MG63 (cell line): Measurements from ENCODE around the gene NCK2. TPM values are rescaled to one million over a fixed set of nuclear protein-coding genes. Genes with fewer than 3 reads are reported as not detected.

Experiments
- DNase-seq: peaks from one replicate; pipeline ENCODE4 v3.0.0-alpha.2; 2020
- H3K27me3 ChIP-seq: fragments of 250-450 bp; sonication (Bioruptor Pico); 2 replicates; pipeline ENCODE4 v1.5.1; 2020; ENCODE audit warnings: mild to moderate bottlenecking, moderate library complexity
- H3K36me3 ChIP-seq: fragments of 250-450 bp; sonication (Bioruptor Pico); 2 replicates; pipeline ENCODE4 v1.5.1; 2020; ENCODE audit warnings: mild to moderate bottlenecking, moderate library complexity
- H3K4me3 ChIP-seq: fragments of 250-450 bp; sonication (Bioruptor Pico); 2 replicates; pipeline ENCODE4 v1.5.1; 2020; ENCODE audit warnings: mild to moderate bottlenecking, moderate library complexity
- H3K9me3 ChIP-seq: fragments of 250-450 bp; sonication (Bioruptor Pico); 2 replicates; pipeline ENCODE4 v1.5.1; 2020; ENCODE audit warnings: mild to moderate bottlenecking, moderate library complexity
- total RNA-seq: library from RNA; depleted of rRNA; stranded (reverse); fragments of >200 nt; shearing (Covaris generic); gene quantifications from 2 replicates; pipeline ENCODE4 v1.2.3, GENCODE V29; 2014; ENCODE audit warnings: low replicate concordance

The NCK2 gene
- total RNA-seq, 1 experiment from 2014 or later = 23.4 TPM

DNA sequence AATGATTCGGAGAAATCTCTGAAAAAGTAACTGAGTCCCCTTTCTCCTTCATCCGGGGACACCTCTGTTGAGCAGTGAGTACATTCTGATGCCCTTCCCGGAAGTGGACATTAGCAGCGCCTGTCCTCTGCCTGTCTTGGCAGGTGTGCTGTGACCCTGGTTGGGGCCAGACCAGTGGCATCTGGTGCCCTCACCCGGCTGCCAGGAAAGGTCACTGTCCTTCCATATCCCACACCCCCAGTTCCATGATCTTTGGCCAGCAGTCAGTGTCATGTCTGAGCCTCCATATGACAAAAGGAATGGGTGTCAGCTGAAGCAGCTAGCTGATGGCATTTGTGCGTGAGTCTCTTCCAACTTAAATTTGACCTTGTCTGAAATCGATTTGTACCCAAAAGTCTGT lies 128.1 kb downstream of the NCK2 start:
- H3K4me3 ChIP-seq = no peak overlapping the region
- DNase-seq = no peak
- H3K9me3 ChIP-seq = no peaks in the 10 kb centered on the region
- H3K27me3 ChIP-seq = no peaks in the 10 kb centered on the region
- H3K36me3 ChIP-seq = no peaks in the 10 kb centered on the region

- Histone ChIP-seq H3K4me3 (no peak overlapping the region), H3K36me3 (no peaks in the 10 kb centered on the region), H3K27me3 (no peaks in the 10 kb centered on the region), H3K9me3 (no peaks in the 10 kb centered on the region)
- no peak for DNase-seq
Measured at GRCh38 chr2:105873281-105873680, 128.6 kb downstream of the NCK2 start.

- Histone ChIP-seq H3K36me3 (no peaks in the 10 kb centered on the region), H3K27me3 (no peaks in the 10 kb centered on the region), H3K9me3 (no peaks in the 10 kb centered on the region), H3K4me3 (no peak overlapping the region)
- peak; percentile 13 for DNase-seq
Measured at GRCh38 chr2:105873721-105874120, 129.0 kb downstream of the NCK2 start.

- Histone ChIP-seq H3K9me3 (no peaks in the 10 kb centered on the region), H3K4me3 (no peak overlapping the region), H3K36me3 (no peaks in the 10 kb centered on the region), H3K27me3 (no peaks in the 10 kb centered on the region)
- no peak for DNase-seq
Measured at GRCh38 chr2:105874466-105874865, 129.8 kb downstream of the NCK2 start.

GRCh38 chr2:105875241-105875640 lies 130.5 kb downstream of the NCK2 start:
- Histone ChIP-seq H3K9me3 (no peaks in the 10 kb centered on the region), H3K27me3 (no peaks in the 10 kb centered on the region), H3K4me3 (no peak overlapping the region), H3K36me3 (no peaks in the 10 kb centered on the region)
- DNase-seq = no peak

- no peaks in the 10 kb centered on the region for H3K27me3 ChIP-seq
- H3K9me3 ChIP-seq = no peaks in the 10 kb centered on the region
- DNase-seq = no peak
- no peaks in the 10 kb centered on the region for H3K36me3 ChIP-seq
- H3K4me3 ChIP-seq = no peak overlapping the region
Measured at GRCh38 chr2:105876191-105876590, 131.5 kb downstream of the NCK2 start.

DNA sequence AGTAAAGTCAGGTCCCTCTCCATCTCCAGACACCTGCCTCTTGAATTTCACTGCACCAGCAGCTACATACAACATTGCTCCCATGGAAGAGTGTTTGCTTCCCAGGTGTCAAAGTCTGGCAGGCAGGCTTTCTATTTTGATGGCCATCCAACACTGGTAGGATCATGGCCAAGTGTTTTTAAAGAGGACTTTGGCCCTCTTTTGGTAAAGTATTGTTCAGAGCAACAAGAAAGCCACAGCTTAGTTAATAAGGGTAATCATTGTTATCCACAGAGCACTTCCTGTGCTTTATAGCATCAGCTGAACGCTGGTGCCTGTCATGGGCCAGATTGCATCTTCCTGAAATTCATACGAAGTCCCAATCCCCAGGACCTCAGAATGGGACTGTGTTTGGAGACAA lies 133.2 kb downstream of the NCK2 start:
- H3K4me3 ChIP-seq = no peak overlapping the region
- H3K9me3 ChIP-seq = no peaks in the 10 kb centered on the region
- H3K36me3 ChIP-seq = no peaks in the 10 kb centered on the region
- no peak for DNase-seq
- H3K27me3 ChIP-seq = no peaks in the 10 kb centered on the region

- no peak for DNase-seq
- H3K4me3 ChIP-seq = no peak overlapping the region
- no peaks in the 10 kb centered on the region for H3K27me3 ChIP-seq
- no peaks in the 10 kb centered on the region for H3K9me3 ChIP-seq
- H3K36me3 ChIP-seq = no peaks in the 10 kb centered on the region
Measured at GRCh38 chr2:105879106-105879802, 134.5 kb downstream of the NCK2 start.

GRCh38 chr2:105879803-105880300 lies 135.1 kb downstream of the NCK2 start:
- Histone ChIP-seq H3K27me3 (no peaks in the 10 kb centered on the region), H3K36me3 (no peaks in the 10 kb centered on the region), H3K9me3 (no peaks in the 10 kb centered on the region), H3K4me3 (no peak overlapping the region)
- no peak for DNase-seq

GRCh38 chr2:105880637-105881036 lies 135.9 kb downstream of the NCK2 start:
- Histone ChIP-seq H3K27me3 (no peaks in the 10 kb centered on the region), H3K36me3 (no peaks in the 10 kb centered on the region), H3K9me3 (no peaks in the 10 kb centered on the region), H3K4me3 (no peak overlapping the region)
- no peak for DNase-seq

- DNase-seq = no peak
- Histone ChIP-seq H3K27me3 (no peaks in the 10 kb centered on the region), H3K36me3 (no peaks in the 10 kb centered on the region), H3K4me3 (no peak overlapping the region), H3K9me3 (no peaks in the 10 kb centered on the region)
Measured at GRCh38 chr2:105881286-105882136, 136.8 kb downstream of the NCK2 start.

DNA sequence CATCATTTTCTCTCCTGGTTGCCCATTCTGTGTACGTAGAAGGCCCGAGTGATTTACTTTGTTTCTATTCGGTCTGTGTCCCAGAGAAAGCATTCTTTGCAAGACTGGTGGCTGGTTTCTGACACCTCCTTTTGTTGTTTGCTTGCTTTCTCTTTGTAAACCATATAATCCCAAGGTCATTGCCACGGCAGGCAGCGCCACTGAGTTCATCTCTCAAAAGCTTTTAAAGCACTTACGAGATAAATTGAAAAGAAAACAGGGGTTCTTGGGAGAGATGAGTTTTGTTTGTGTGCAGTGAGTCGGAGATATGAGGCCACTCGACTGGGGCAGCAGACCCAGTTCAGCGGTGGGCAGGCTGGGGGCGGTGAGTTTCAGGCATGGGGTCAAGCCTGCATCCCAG lies 137.6 kb downstream of the NCK2 start:
- H3K4me3 ChIP-seq = no peak overlapping the region

DNA sequence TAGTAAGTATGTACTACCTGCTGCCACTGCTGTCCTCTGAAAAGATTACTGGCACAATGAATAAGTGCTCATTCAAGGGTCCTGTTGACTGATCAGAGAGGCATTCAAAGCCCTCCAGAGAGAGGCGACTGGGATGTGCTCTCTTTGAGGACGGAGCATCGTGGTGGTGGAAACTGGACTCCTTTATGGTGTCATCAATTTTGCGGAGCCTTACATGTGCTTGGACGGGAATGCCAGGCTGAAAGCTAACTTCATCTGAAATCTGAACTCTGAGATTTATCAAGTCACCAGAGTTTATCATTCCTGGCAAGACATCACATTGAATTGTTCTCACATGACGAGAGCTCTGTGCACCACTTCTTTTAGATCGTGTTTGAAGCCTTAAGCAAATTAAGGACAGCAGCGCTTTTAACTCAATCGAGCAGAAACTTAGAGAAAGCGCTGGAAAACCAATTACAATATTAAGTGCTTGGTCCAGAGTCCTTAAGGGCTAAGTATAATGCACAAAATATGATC lies 138.3 kb downstream of the NCK2 start:
- no peak for DNase-seq
- Histone ChIP-seq H3K4me3 (no peak overlapping the region), H3K36me3 (no peaks in the 10 kb centered on the region), H3K9me3 (no peaks in the 10 kb centered on the region), H3K27me3 (no peaks in the 10 kb centered on the region)

More for the DNA sequence above, 137.6 kb downstream of the NCK2 start:
- Histone ChIP-seq H3K9me3 (no peaks in the 10 kb centered on the region), H3K36me3 (no peaks in the 10 kb centered on the region), H3K27me3 (no peaks in the 10 kb centered on the region)
- no peak for DNase-seq

DNA sequence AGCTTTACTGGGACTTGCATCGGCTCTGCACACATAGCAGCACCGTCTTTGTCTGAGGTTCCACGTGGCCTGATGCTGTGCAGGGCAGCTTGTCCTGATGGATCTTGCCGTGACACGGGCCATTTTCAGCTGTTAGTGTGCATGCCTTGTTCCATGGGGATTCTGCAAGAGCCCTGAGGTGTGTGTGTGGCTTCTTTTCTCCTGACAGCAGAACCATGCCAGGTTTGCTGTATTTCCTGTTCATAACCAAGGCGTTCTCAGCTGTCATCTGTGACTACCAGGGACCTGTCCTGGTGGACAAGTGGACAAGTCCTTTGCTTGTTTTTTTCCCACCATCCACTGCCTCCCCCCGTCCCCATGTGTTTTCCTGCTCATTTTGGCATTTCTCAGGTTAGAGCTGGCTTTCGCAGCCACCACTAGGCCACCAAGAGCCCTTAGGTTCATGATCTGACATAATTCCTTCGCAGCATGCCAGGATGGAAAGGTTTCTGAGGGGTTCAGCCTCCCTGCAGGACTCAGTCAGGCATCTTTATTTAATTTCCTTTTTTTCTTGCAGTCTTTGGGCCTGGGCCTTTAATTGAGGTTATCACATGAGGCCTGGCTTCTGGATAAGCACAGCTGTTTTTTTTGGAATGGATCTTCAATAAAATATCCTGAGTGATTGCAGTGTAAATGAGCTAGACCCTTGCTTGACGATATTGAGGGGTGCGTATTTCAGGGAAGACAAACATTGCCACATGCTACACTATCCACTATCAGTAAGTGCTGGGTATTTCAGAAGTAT lies 139.4 kb downstream of the NCK2 start:
- no peak for DNase-seq
- H3K9me3 ChIP-seq = peaks cover 2% of the 10 kb centered on the region; the same call in 1 of the 2 replicates
- no peak overlapping the region for H3K4me3 ChIP-seq

DNA sequence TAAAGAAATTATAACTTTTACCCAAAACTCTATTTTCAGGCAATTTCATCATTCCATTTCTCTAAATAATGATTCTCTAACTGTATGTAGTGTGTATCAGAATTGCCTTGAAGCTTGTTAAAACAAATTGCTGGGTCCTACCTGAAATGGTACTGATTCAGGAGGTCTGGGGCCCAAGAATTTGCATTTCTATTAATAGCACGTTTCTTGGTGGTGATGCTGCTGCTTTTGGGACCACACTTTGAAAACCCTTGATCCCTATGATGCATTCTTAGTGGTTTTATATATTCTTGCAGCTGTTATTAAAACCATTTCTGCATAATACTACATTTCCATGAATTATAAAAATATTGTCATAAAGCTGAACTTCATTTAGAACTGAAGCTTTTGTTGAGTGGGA lies 140.7 kb downstream of the NCK2 start:
- DNase-seq = no peak
- Histone ChIP-seq H3K9me3 (peaks cover 2% of the 10 kb centered on the region; the same call in 1 of the 2 replicates), H3K27me3 (no peaks in the 10 kb centered on the region), H3K4me3 (no peak overlapping the region), H3K36me3 (no peaks in the 10 kb centered on the region)

More for the DNA sequence above, 139.4 kb downstream of the NCK2 start:
- no peaks in the 10 kb centered on the region for H3K27me3 ChIP-seq
- no peaks in the 10 kb centered on the region for H3K36me3 ChIP-seq

DNA sequence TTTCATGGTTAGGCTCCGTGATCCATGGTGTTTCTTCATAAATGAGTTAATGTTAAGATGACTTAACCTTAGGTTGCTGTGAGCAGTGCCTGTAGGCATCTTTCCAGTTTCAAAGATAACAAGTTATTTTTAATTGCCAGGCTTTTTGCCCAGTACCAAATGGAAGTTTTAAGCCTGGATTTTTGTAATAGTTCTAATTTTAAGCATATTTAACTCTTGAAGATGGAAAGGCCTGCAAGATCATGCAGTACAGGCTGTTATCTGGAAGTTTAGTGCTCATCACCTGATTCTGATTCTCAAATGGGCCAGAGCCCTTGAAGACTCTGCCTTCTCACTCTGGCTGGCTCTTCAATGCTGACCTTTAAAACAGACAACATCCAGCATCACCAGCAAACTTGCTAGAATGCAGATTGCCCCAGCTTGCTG lies 141.3 kb downstream of the NCK2 start:
- peaks cover 2% of the 10 kb centered on the region; the same call in 1 of the 2 replicates for H3K9me3 ChIP-seq
- H3K36me3 ChIP-seq = no peaks in the 10 kb centered on the region
- H3K4me3 ChIP-seq = no peak overlapping the region
- DNase-seq = no peak
- no peaks in the 10 kb centered on the region for H3K27me3 ChIP-seq

- H3K4me3 ChIP-seq = no peak overlapping the region
- no peak for DNase-seq
- peaks cover 2% of the 10 kb centered on the region; the same call in 1 of the 2 replicates for H3K9me3 ChIP-seq
Measured at GRCh38 chr2:105886687-105887086, 142.0 kb downstream of the NCK2 start.

More at GRCh38 chr2:105886687-105887086, 142.0 kb downstream of the NCK2 start:
- H3K27me3 ChIP-seq = no peaks in the 10 kb centered on the region
- H3K36me3 ChIP-seq = no peaks in the 10 kb centered on the region
